ENCODE data around the gene FNBP1.

- TF ChIP-seq EZH2phosphoT487 (IDR thresholded peaks at IDR 0.05; ENCODE audit: low read length) (no peak), CTCF (IDR thresholded peaks at IDR 0.05; ENCODE audit: low read length) (no peak), EZH2 (optimal IDR thresholded peaks at IDR 0.05; ENCODE audit: low read depth, low read length) (no peak)
Measured at GRCh38 chr9:129979071-129979745, 63.8 kb downstream of the FNBP1 start.
